Breast epithelium (tissue), 4 donors: Measurements from ENCODE around the gene BTBD19. TPM values are rescaled to one million over a fixed set of nuclear protein-coding genes. Genes with fewer than 3 reads are reported as not detected.

Source experiments
- DNase-seq, 2 donors: peaks; one replicate each; pipeline ENCODE4 v3.0.0-alpha.2; 2019; ENCODE audit warnings: low spot score in 2 of 2
- H3K27ac ChIP-seq, 2 donors: fragments of 200-600 bp; sonication (generic) in 1 of 2; one replicate each; pipeline ENCODE4 v1.5.1; 2016 to 2019; ENCODE audit warnings: mild to moderate bottlenecking in 1 of 2
- H3K27me3 ChIP-seq, 2 donors: fragments of 200-600 bp; sonication (generic) in 1 of 2; one replicate each; pipeline versions ENCODE4 v1.5.1 to v1.6.0; 2017 to 2019; ENCODE audit warnings: control low read depth in 1 of 2, mild to moderate bottlenecking in 1 of 2
- H3K36me3 ChIP-seq: fragments of 200-600 bp; one replicate; pipeline ENCODE4 v1.5.1; 2019
- H3K4me1 ChIP-seq, 2 donors: fragments of 200-600 bp; sonication (generic); one replicate each; pipeline ENCODE4 v1.5.1; 2016 to 2019; ENCODE audit warnings: control low read depth in 1 of 2
- H3K4me3 ChIP-seq, 3 donors: fragments of 200-600 bp; sonication (generic); 1 replicate in 2 of 3; 2 replicates in 1 of 3; pipeline ENCODE4 v1.5.1; 2016 to 2019; ENCODE audit warnings: mild to moderate bottlenecking in 3 of 3, moderate library complexity in 2 of 3
- H3K9me3 ChIP-seq, 2 donors: fragments of 200-600 bp; sonication (generic) in 1 of 2; one replicate each; pipeline ENCODE4 v1.5.1; 2016 to 2019; ENCODE audit warnings: control low read depth in 1 of 2
- CTCF ChIP-seq, 3 donors: fragments of 450-650 bp; IDR thresholded peaks; one replicate each; pipeline ENCODE4 v1.5.1; 2016 to 2017; ENCODE audit warnings: antibody characterized with exemption in 3 of 3, mild to moderate bottlenecking in 3 of 3, moderate library complexity in 3 of 3
- POLR2A ChIP-seq: fragments of 450-650 bp; IDR thresholded peaks from one replicate; pipeline ENCODE4 v1.6.1; 2016; ENCODE audit warnings: antibody characterized with exemption, mild to moderate bottlenecking, moderate library complexity
- POLR2AphosphoS5 ChIP-seq, 3 donors: sonication (generic); formaldehyde crosslinking; IDR thresholded peaks; one replicate each; pipeline ENCODE4 v1.6.1; 2017; ENCODE audit warnings: antibody characterized with exemption in 3 of 3
- intact Hi-C: fragments of 100-400 bp; cut with DNase I; formaldehyde crosslinking; loops from one replicate; pipeline ENCODE4 v1.15.1; 2023; ENCODE audit warnings: low total_unique reads
- total RNA-seq, 3 donors: library from RNA; depleted of rRNA; stranded (reverse); fragments of >200 nt; gene quantifications; one replicate each; pipeline ENCODE4 v1.1.0, GENCODE V29; 2016

The BTBD19 gene
- total RNA-seq, 3 donors from 2014 or later, result 3.8 to 7.0 (median 6.9) TPM

GRCh38 chr1:44803312-44804095, 4.8 kb upstream of the BTBD19 start:
- intact Hi-C loops, result no loop called here
- peak overlapping the region; percentile 54 to 84 for H3K27ac ChIP-seq
- H3K4me3 ChIP-seq, result peak overlapping the region in 1 of 3 donors; percentile 96
- no peaks in the 10 kb centered on the region for H3K36me3 ChIP-seq
- H3K27me3 ChIP-seq, result no peaks in the 10 kb centered on the region
- H3K4me1 ChIP-seq, result peaks cover 21 to 24% of the 10 kb centered on the region in 2 donors
- H3K9me3 ChIP-seq, result no peaks in the 10 kb centered on the region
- TF ChIP-seq POLR2A (no peak), CTCF (IDR thresholded peaks at IDR 0.05) (no peak), POLR2AphosphoS5 (IDR thresholded peaks at IDR 0.05) (no peak)
- peak in 1 of 2 donors; percentile 40 for DNase-seq

- no peak for TF ChIP-seq POLR2AphosphoS5 (IDR thresholded peaks at IDR 0.05)
- TF ChIP-seq POLR2A, result no peak
- no peak for TF ChIP-seq CTCF (IDR thresholded peaks at IDR 0.05)
- intact Hi-C loops, result no loop called here
Observed at GRCh38 chr1:44805311-44806024, 2.9 kb upstream of the BTBD19 start.

GRCh38 chr1:44806025-44806703, 2.2 kb upstream of the BTBD19 start:
- intact Hi-C loops, result no loop called here
- peak in 1 of 2 donors; percentile 49 for DNase-seq
- TF ChIP-seq POLR2AphosphoS5 (IDR thresholded peaks at IDR 0.05), result peak in 1 of 3 donors; percentile 38
- TF ChIP-seq CTCF (IDR thresholded peaks at IDR 0.05), result no peak
- no peaks in the 10 kb centered on the region for H3K9me3 ChIP-seq
- H3K36me3 ChIP-seq, result no peaks in the 10 kb centered on the region
- peaks cover 36 to 43% of the 10 kb centered on the region in 2 donors for H3K4me1 ChIP-seq
- H3K27ac ChIP-seq, result peak overlapping the region; percentile 100
- H3K27me3 ChIP-seq, result no peaks in the 10 kb centered on the region
- H3K4me3 ChIP-seq, result peak overlapping the region in 2 of 3 donors; percentile 3 to 41

More at GRCh38 chr1:44805311-44806024, 2.9 kb upstream of the BTBD19 start:
- no peaks in the 10 kb centered on the region for H3K27me3 ChIP-seq
- H3K27ac ChIP-seq, result peak overlapping the region; percentile 100
- peak in 1 of 2 donors; percentile 39 for DNase-seq
- peaks cover 36 to 40% of the 10 kb centered on the region in 2 donors for H3K4me1 ChIP-seq
- no peaks in the 10 kb centered on the region for H3K36me3 ChIP-seq
- H3K4me3 ChIP-seq, result no peak overlapping the region
- H3K9me3 ChIP-seq, result no peaks in the 10 kb centered on the region

- peak within 1 kb of the TSS; percentile 100 for H3K27ac ChIP-seq
- peaks cover 36 to 43% of the 10 kb centered on the region in 2 donors for H3K4me1 ChIP-seq
- peak in 1 of 2 donors; percentile 48 for DNase-seq
- no peaks in the 10 kb centered on the region for H3K27me3 ChIP-seq
- intact Hi-C loops, result no loop called here
- H3K4me3 ChIP-seq, result peak within 1 kb of the TSS; percentile 16 to 41 (median 34)
- H3K9me3 ChIP-seq, result no peaks in the 10 kb centered on the region
- H3K36me3 ChIP-seq, result no peaks in the 10 kb centered on the region
- no peak for TF ChIP-seq POLR2A
- no peak for TF ChIP-seq CTCF (IDR thresholded peaks at IDR 0.05)
Observed at GRCh38 chr1:44806704-44807363, 1.5 kb upstream of the BTBD19 start, which contains the start of gene DYNLT4. TSS of gene DYNLT4 (minus strand) at chr1:44807351. CDS start at chr1:44806668, 683 bp downstream.
